HG03095 (cell line): ENCODE measurements around the gene SIX3.

Experiments used
- ATAC-seq: cut with Tn5 transposase; IDR thresholded peaks from one replicate; pipeline ENCODE4 v1.9.1; 2021; ENCODE audit warnings: moderate library complexity; ENCODE audit not compliant: unreplicated experiment

Gene SIX3

GRCh38 chr2:44980751-44981713 is 39.5 kb downstream of the SIX3 start:
- no peak for ATAC-seq

GRCh38 chr2:44981714-44982108 is 40.2 kb downstream of the SIX3 start:
- no peak for ATAC-seq

- no peak for ATAC-seq
Measured at GRCh38 chr2:44983836-44984604, 42.5 kb downstream of the SIX3 start.

GRCh38 chr2:44989176-44989575 is 47.7 kb downstream of the SIX3 start:
- ATAC-seq = no peak

GRCh38 chr2:44994377-44994776 is 52.9 kb downstream of the SIX3 start:
- no peak for ATAC-seq
